ENCODE measurements around the gene RNF224. TPM values are rescaled to one million over a fixed set of nuclear protein-coding genes. Genes with fewer than 3 reads are reported as not detected.
A peak's percentile ranks its signal among the peaks of the same experiment; 100 is the strongest.

Gene RNF224
- total and polyA plus RNA-seq, 2 of the 13 experiments (the other 11 are each of a cell fraction or from before 2014, with no cell fraction given), result 0.09 TPM; not detected in 1

DNA sequence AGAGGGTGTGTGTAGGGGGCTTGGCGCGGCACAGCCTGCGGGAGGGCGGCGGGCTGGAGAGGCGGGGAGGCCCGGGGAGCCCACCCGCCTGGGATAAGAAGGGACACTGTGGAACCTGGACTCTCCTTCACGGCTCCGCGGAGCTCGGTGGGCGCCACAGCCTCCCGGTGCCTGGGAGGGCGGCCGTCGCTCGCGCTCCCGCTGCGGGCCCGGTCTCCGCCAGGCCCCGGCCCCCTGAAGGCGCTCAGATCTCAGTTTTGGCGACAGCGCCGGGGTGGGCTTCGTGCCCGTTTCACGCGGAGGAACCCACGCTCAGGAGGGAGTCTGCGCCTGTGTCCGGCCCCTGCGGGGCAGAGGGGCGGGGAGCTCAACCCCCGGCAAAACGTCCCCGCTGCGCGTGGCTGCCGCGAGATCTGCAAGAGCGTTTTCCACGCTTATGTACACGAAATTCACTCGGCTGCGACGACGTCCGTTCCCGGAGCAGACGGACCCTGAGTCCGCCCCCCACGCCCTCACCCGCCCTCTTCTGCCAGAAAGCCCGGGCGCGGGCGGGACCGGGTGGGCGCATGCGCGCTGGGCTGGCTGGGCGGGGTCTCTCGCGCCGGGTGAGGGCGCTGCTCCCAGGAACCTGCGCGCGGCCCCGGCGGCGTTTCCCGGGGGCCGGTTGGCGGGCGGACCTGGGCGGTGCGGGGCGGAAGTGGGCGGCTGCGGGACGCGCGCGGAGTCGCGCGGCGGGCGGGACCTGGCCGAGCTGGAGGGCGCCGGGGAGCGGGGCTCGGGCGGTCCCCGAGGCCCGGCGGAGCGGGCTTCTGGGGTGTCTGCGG, 27.5 kb downstream of the RNF224 start, which contains the start of gene NELFB (continued):
- TF ChIP-seq, protein P1, sequence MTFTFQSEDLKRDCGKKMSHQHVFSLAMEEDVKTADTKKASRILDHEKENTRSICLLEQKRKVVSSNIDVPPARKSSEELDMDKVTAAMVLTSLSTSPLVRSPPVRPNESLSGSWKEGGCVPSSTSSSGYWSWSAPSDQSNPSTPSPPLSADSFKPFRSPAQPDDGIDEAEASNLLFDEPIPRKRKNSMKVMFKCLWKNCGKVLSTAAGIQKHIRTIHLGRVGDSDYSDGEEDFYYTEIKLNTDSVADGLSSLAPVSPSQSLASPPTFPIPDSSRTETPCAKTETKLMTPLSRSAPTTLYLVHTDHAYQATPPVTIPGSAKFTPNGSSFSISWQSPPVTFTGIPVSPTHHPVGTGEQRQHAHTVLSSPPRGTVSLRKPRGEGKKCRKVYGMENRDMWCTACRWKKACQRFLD (CRISPR knock-in tag; IDR thresholded peaks at IDR 0.05; ENCODE audit: borderline replicate concordance), result no peak
- TF ChIP-seq SSRP1 (CRISPR knock-in tag; IDR thresholded peaks at IDR 0.05) (no peak), PHF20 (CRISPR knock-in tag; IDR thresholded peaks at IDR 0.05) (peak; percentile 73), ZNF883 (CRISPR knock-in tag; IDR thresholded peaks at IDR 0.05; ENCODE audit: not compliant biosample characterization) (no peak), ZNF605 (CRISPR knock-in tag; IDR thresholded peaks at IDR 0.05) (no peak), ZNF124 (CRISPR knock-in tag; IDR thresholded peaks at IDR 0.05) (peak; percentile 72; the same call in 1 of the 2 replicates), AGO2 (optimal IDR thresholded peaks at IDR 0.05; ENCODE audit: low read depth, low read length) (peak; percentile 51), STAT5B (CRISPR knock-in tag; IDR thresholded peaks at IDR 0.05) (no peak), ZNF383 (CRISPR knock-in tag; IDR thresholded peaks at IDR 0.05; ENCODE audit: borderline replicate concordance) (no peak), AHR (CRISPR knock-in tag; IDR thresholded peaks at IDR 0.05) (no peak), KLF15 (CRISPR knock-in tag; IDR thresholded peaks at IDR 0.05; ENCODE audit: borderline replicate concordance) (no peak), ZNF468 (CRISPR knock-in tag; IDR thresholded peaks at IDR 0.05) (no peak), ZNF713 (CRISPR knock-in tag; IDR thresholded peaks at IDR 0.05) (peak; percentile 36; the same call in 1 of the 2 replicates), HDAC2 (CRISPR knock-in tag; IDR thresholded peaks at IDR 0.05) (no peak; the same call in 1 of the 2 replicates), ZNF296 (CRISPR knock-in tag; conservative IDR thresholded peaks at IDR 0.05) (0 out of 2 replicates have a peak, but pooled peaks have one; percentile 17), ATF1 (CRISPR knock-in tag; IDR thresholded peaks at IDR 0.05) (no peak), REXO4 (CRISPR knock-in tag; IDR thresholded peaks at IDR 0.05; ENCODE audit: borderline replicate concordance) (no peak), KAT8 (CRISPR knock-in tag; IDR thresholded peaks at IDR 0.05) (peak; percentile 42; the same call in 1 of the 2 replicates)
- TF ChIP-seq, protein P2, sequence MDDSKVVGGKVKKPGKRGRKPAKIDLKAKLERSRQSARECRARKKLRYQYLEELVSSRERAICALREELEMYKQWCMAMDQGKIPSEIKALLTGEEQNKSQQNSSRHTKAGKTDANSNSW (CRISPR knock-in tag; IDR thresholded peaks at IDR 0.05; ENCODE audit: borderline replicate concordance), result no peak
- TF ChIP-seq, protein P3, sequence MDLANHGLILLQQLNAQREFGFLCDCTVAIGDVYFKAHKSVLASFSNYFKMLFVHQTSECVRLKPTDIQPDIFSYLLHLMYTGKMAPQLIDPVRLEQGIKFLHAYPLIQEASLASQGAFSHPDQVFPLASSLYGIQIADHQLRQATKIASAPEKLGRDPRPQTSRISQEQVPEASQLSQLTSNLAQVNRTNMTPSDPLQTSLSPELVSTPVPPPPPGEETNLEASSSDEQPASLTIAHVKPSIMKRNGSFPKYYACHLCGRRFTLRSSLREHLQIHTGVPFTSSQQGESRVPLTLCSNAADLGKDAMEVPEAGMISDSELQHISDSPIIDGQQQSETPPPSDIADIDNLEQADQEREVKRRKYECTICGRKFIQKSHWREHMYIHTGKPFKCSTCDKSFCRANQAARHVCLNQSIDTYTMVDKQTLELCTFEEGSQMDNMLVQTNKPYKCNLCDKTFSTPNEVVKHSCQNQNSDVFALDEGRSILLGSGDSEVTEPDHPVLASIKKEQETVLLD (CRISPR knock-in tag; IDR thresholded peaks at IDR 0.05; ENCODE audit: low read depth), result peak; percentile 89
- TF ChIP-seq, protein P4, sequence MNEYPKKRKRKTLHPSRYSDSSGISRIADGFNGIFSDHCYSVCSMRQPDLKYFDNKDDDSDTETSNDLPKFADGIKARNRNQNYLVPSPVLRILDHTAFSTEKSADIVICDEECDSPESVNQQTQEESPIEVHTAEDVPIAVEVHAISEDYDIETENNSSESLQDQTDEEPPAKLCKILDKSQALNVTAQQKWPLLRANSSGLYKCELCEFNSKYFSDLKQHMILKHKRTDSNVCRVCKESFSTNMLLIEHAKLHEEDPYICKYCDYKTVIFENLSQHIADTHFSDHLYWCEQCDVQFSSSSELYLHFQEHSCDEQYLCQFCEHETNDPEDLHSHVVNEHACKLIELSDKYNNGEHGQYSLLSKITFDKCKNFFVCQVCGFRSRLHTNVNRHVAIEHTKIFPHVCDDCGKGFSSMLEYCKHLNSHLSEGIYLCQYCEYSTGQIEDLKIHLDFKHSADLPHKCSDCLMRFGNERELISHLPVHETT (CRISPR knock-in tag; conservative IDR thresholded peaks at IDR 0.05), result peak; percentile 8; the same call in 1 of the 2 replicates
- TF ChIP-seq, protein P5, sequence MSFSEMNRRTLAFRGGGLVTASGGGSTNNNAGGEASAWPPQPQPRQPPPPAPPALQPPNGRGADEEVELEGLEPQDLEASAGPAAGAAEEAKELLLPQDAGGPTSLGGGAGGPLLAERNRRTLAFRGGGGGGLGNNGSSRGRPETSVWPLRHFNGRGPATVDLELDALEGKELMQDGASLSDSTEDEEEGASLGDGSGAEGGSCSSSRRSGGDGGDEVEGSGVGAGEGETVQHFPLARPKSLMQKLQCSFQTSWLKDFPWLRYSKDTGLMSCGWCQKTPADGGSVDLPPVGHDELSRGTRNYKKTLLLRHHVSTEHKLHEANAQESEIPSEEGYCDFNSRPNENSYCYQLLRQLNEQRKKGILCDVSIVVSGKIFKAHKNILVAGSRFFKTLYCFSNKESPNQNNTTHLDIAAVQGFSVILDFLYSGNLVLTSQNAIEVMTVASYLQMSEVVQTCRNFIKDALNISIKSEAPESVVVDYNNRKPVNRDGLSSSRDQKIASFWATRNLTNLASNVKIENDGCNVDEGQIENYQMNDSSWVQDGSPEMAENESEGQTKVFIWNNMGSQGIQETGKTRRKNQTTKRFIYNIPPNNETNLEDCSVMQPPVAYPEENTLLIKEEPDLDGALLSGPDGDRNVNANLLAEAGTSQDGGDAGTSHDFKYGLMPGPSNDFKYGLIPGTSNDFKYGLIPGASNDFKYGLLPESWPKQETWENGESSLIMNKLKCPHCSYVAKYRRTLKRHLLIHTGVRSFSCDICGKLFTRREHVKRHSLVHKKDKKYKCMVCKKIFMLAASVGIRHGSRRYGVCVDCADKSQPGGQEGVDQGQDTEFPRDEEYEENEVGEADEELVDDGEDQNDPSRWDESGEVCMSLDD (CRISPR knock-in tag; IDR thresholded peaks at IDR 0.05; ENCODE audit: borderline replicate concordance), result 0 out of 2 replicates have a peak, but pooled peaks have one; percentile 4
